ENCODE data around the gene LZTR1.

GRCh38 chr22:20977019-20977418, 5.1 kb upstream of the LZTR1 start:
- TF ChIP-seq PAX5 (IDR thresholded peaks at IDR 0.05; ENCODE audit: insufficient read depth, low read length, severe bottlenecking), result no peak
- no peak for TF ChIP-seq POLR2AphosphoS5 (IDR thresholded peaks at IDR 0.05; ENCODE audit: low read depth, low read length)
- no peak for TF ChIP-seq POLR2A (IDR thresholded peaks at IDR 0.05; ENCODE audit: low read depth, low read length)
- no peak for TF ChIP-seq POU2F2 (IDR thresholded peaks at IDR 0.05; ENCODE audit: low read depth, low read length)

Measured in GM12891 (cell line).